H1 (cell line): ENCODE data around the gene DYNLL2. TPM values are rescaled to one million over a fixed set of nuclear protein-coding genes. Genes with fewer than 3 reads are reported as not detected.

Source experiments
- CTCF ChIA-PET: fragments of 300-600 bp; sonication (Branson Sonifier 250); formaldehyde crosslinking; loops from one replicate; lab custom pipeline; 2021; ENCODE audit not compliant: partially characterized antibody; lab: Charles Lee
- POLR2A ChIA-PET: fragments of 300-600 bp; sonication (Branson Sonifier 250); formaldehyde crosslinking; loops from one replicate; lab custom pipeline; 2021; ENCODE audit warnings: inconsistent platforms; ENCODE audit not compliant: partially characterized antibody; lab: Charles Lee
- DNase-seq, 2 experiments: peaks; one replicate each; pipeline versions ENCODE4 v3.0.0 to v3.0.0-alpha.2; 2010 to 2022; ENCODE audit warnings: low spot score in 2 of 2, low read depth in 1 of 2, mixed read lengths in 1 of 2
- FAIRE-seq: peaks from 2 replicates; lab custom pipeline; 2011; peaks lifted over from hg19 to GRCh38; lab: Jason Lieb, UNC
- H2AFZ ChIP-seq: 2 replicates; pipeline ENCODE4 v1.8.1; 2012; ENCODE audit warnings: low read length, inconsistent platforms
- H2AK5ac ChIP-seq: 2 replicates; pipeline ENCODE4 v1.6.1; 2013; ENCODE audit warnings: low read depth, low read length
- H2BK120ac ChIP-seq: replicated peaks from 2 replicates; pipeline ENCODE3; 2013; ENCODE audit warnings: low read depth, low read length, inconsistent platforms
- H2BK12ac ChIP-seq: 2 replicates; pipeline ENCODE4 v1.6.1; 2013; ENCODE audit warnings: low read depth, low read length
- H2BK15ac ChIP-seq: 2 replicates; pipeline ENCODE4 v1.6.1; 2013; ENCODE audit warnings: low read length
- H2BK20ac ChIP-seq: 2 replicates; pipeline ENCODE4 v1.6.1; 2013; ENCODE audit warnings: low read length
- H2BK5ac ChIP-seq: 2 replicates; pipeline ENCODE4 v1.6.1; 2013; ENCODE audit warnings: low read depth, low read length
- H3K14ac ChIP-seq: 2 replicates; pipeline ENCODE4 v1.6.1; 2013; ENCODE audit warnings: inconsistent platforms; ENCODE audit not compliant: insufficient read length
- H3K18ac ChIP-seq: 2 replicates; pipeline ENCODE4 v1.6.1; 2013; ENCODE audit warnings: low read length; ENCODE audit errors: extremely low read depth
- H3K23ac ChIP-seq: 2 replicates; pipeline ENCODE4 v1.6.1; 2013; ENCODE audit warnings: inconsistent platforms; ENCODE audit not compliant: insufficient read length
- H3K23me2 ChIP-seq: 2 replicates; pipeline ENCODE4 v1.6.1; 2013; ENCODE audit warnings: low read depth, low read length
- H3K27ac ChIP-seq: 2 replicates; pipeline ENCODE4 v1.6.1; 2011; ENCODE audit warnings: low read depth, low read length, inconsistent platforms
- H3K27me3 ChIP-seq, 4 experiments: replicated peaks in 1 of 4; 1 replicate in 1 of 4; 2 replicates in 3 of 4; pipeline versions ENCODE4 v1.6.1 to v1.8.1; 2011 to 2013; ENCODE audit warnings: low read length in 3 of 4, mild to moderate bottlenecking in 3 of 4, inconsistent platforms in 2 of 4, mixed read lengths in 2 of 4, moderate library complexity in 1 of 4; ENCODE audit not compliant: control insufficient read depth in 3 of 4, insufficient read depth in 3 of 4; ENCODE audit errors: extremely low read depth in 1 of 4
- H3K36me3 ChIP-seq, 4 experiments: 2 replicates each; pipeline versions ENCODE4 v1.6.1 to v1.8.1; 2011 to 2013; ENCODE audit warnings: mild to moderate bottlenecking in 4 of 4, low read length in 3 of 4, moderate library complexity in 2 of 4, control low read depth in 1 of 4, inconsistent platforms in 1 of 4; ENCODE audit not compliant: insufficient read depth in 4 of 4, control insufficient read depth in 2 of 4
- H3K4ac ChIP-seq: replicated peaks from 2 replicates; pipeline ENCODE3; 2013; ENCODE audit warnings: low read length, low read depth, mixed read lengths, inconsistent platforms; ENCODE audit not compliant: insufficient read length
- H3K4me1 ChIP-seq, 4 experiments: replicated peaks in 1 of 4; 1 replicate in 1 of 4; 2 replicates in 3 of 4; pipeline versions ENCODE4 v1.6.1 to v1.8.1; 2011 to 2013; ENCODE audit warnings: low read length in 3 of 4, inconsistent platforms in 2 of 4, mixed read lengths in 1 of 4; ENCODE audit not compliant: insufficient read depth in 4 of 4, control insufficient read depth in 3 of 4
- H3K4me2 ChIP-seq, 2 experiments: 2 replicates each; pipeline versions ENCODE4 v1.6.1 to v1.8.1; 2011 to 2013; ENCODE audit warnings: low read depth in 2 of 2, low read length in 2 of 2, control low read depth in 1 of 2, inconsistent platforms in 1 of 2, mild to moderate bottlenecking in 1 of 2; ENCODE audit not compliant: insufficient read depth in 1 of 2
- H3K4me3 ChIP-seq, 4 experiments: fragments of 200-600, 300-600 bp in 1 of 4; sonication (generic), shearing (Covaris generic), sonication (Bioruptor Twin) in 1 of 4; 2 replicates each; pipeline versions ENCODE4 v1.5.1 to v1.8.1; 2011 to 2016; ENCODE audit warnings: low read length in 4 of 4, low read depth in 3 of 4, control low read depth in 2 of 4, inconsistent platforms in 2 of 4, mild to moderate bottlenecking in 2 of 4, mixed read lengths in 1 of 4, moderate library complexity in 1 of 4; ENCODE audit not compliant: insufficient read depth in 2 of 4; ENCODE audit errors: extremely low read depth in 1 of 4
- H3K56ac ChIP-seq: replicated peaks from 2 replicates; pipeline ENCODE3; 2013; ENCODE audit warnings: low read depth, mild to moderate bottlenecking, mixed read lengths, low read length, inconsistent platforms; ENCODE audit not compliant: insufficient read length
- H3K79me1 ChIP-seq: 2 replicates; pipeline ENCODE4 v1.6.1; 2013; ENCODE audit warnings: low read depth, low read length, control low read depth
- H3K79me2 ChIP-seq, 2 experiments: 2 replicates each; pipeline versions ENCODE4 v1.6.1 to v1.8.1; 2012 to 2013; ENCODE audit warnings: low read length in 2 of 2, mild to moderate bottlenecking in 2 of 2, inconsistent platforms in 1 of 2; ENCODE audit not compliant: insufficient read depth in 2 of 2, control insufficient read depth in 1 of 2
- H3K9ac ChIP-seq, 4 experiments: replicated peaks in 1 of 4; 1 replicate in 1 of 4; 2 replicates in 3 of 4; pipeline versions ENCODE4 v1.6.1 to v1.8.1; 2011 to 2013; ENCODE audit warnings: low read depth in 3 of 4, low read length in 3 of 4, control low read depth in 2 of 4, mild to moderate bottlenecking in 2 of 4, moderate library complexity in 2 of 4, inconsistent platforms in 1 of 4; ENCODE audit errors: extremely low read depth in 1 of 4
- H3K9me3 ChIP-seq, 2 experiments: 2 replicates each; pipeline versions ENCODE4 v1.6.1 to v1.8.1; 2012 to 2013; ENCODE audit warnings: mild to moderate bottlenecking in 2 of 2, moderate library complexity in 2 of 2, control low read depth in 1 of 2, inconsistent platforms in 1 of 2, low read depth in 1 of 2, low read length in 1 of 2, mixed read lengths in 1 of 2; ENCODE audit not compliant: insufficient read depth in 2 of 2
- H4K20me1 ChIP-seq, 2 experiments: replicated peaks in 1 of 2; 2 replicates each; pipeline versions ENCODE3 to v1.8.1; 2011 to 2013; ENCODE audit warnings: inconsistent platforms in 2 of 2, low read length in 2 of 2, mild to moderate bottlenecking in 1 of 2; ENCODE audit not compliant: insufficient read depth in 2 of 2, control insufficient read depth in 1 of 2
- H4K5ac ChIP-seq: 2 replicates; pipeline ENCODE4 v1.6.1; 2013; ENCODE audit warnings: low read length, low read depth, mixed read lengths, inconsistent platforms; ENCODE audit not compliant: insufficient read length
- H4K8ac ChIP-seq: 2 replicates; pipeline ENCODE4 v1.8.0; 2013; ENCODE audit warnings: mild to moderate bottlenecking, moderate library complexity, low read length, inconsistent platforms; ENCODE audit not compliant: insufficient read depth; ENCODE audit errors: extremely low read depth
- H4K91ac ChIP-seq: replicated peaks from 2 replicates; pipeline ENCODE3; 2013; ENCODE audit warnings: low read length, mixed read lengths, inconsistent platforms; ENCODE audit not compliant: insufficient read length
- ATF3 ChIP-seq: IDR thresholded peaks from 2 replicates; pipeline ENCODE4 v1.6.1; 2011; ENCODE audit warnings: low read depth, mild to moderate bottlenecking, low read length; ENCODE audit not compliant: insufficient read depth
- CBX5 ChIP-seq: fragments of 300-800, 300-1000 bp; sonication (generic); IDR thresholded peaks from 2 replicates; pipeline ENCODE4 v1.7.1; 2016; ENCODE audit warnings: antibody characterized with exemption, low read length, low read depth
- CHD2 ChIP-seq: IDR thresholded peaks from 2 replicates; pipeline ENCODE4 v1.6.1; 2012; ENCODE audit warnings: low read length, improper control_type of control experiment
- GABPA ChIP-seq: IDR thresholded peaks from 2 replicates; pipeline ENCODE4 v1.6.1; 2011; ENCODE audit warnings: mild to moderate bottlenecking, low read length, moderate library complexity, borderline replicate concordance; ENCODE audit not compliant: insufficient read depth
- KDM5A ChIP-seq: fragments of 200-600 bp; IDR thresholded peaks from 2 replicates; pipeline ENCODE4 v1.7.1; 2012; ENCODE audit warnings: mild to moderate bottlenecking, low read length, inconsistent platforms, mixed read lengths
- MAFK ChIP-seq: IDR thresholded peaks from 2 replicates; pipeline ENCODE4 v1.6.1; 2012; ENCODE audit warnings: low read depth, mild to moderate bottlenecking, improper control_type of control experiment, low read length
- NANOG ChIP-seq: IDR thresholded peaks from 2 replicates; pipeline ENCODE4 v1.6.1; 2011; ENCODE audit warnings: low read length, low read depth, mild to moderate bottlenecking, inconsistent platforms; ENCODE audit not compliant: insufficient read depth, poor library complexity, severe bottlenecking
- PHF8 ChIP-seq: fragments of 200-600 bp; sonication (generic); conservative IDR thresholded peaks from 2 replicates; pipeline ENCODE4 v1.7.1; 2012; ENCODE audit warnings: low read depth, mild to moderate bottlenecking, inconsistent platforms, low read length, moderate library complexity
- RAD21 ChIP-seq, 2 experiments: IDR thresholded peaks in 1 of 2; conservative IDR thresholded peaks in 1 of 2; 2 replicates each; pipeline ENCODE4 v1.6.1; 2011; ENCODE audit warnings: low read depth in 2 of 2, low read length in 2 of 2, improper control_type of control experiment in 1 of 2, inconsistent platforms in 1 of 2, mild to moderate bottlenecking in 1 of 2, moderate library complexity in 1 of 2
- RXRA ChIP-seq: IDR thresholded peaks from 2 replicates; pipeline ENCODE4 v1.6.1; 2011; ENCODE audit warnings: low read depth, mild to moderate bottlenecking, low read length, moderate library complexity; ENCODE audit not compliant: insufficient read depth
- SP2 ChIP-seq: IDR thresholded peaks from 2 replicates; pipeline ENCODE4 v1.6.1; 2012; ENCODE audit warnings: mild to moderate bottlenecking, low read length, inconsistent platforms
- SUZ12 ChIP-seq: fragments of 200-600 bp; sonication (generic); IDR thresholded peaks from 2 replicates; pipeline ENCODE4 v1.6.1; 2012; ENCODE audit warnings: mild to moderate bottlenecking, inconsistent platforms, low read length, moderate library complexity, mixed read lengths
- TEAD4 ChIP-seq: IDR thresholded peaks from 2 replicates; pipeline ENCODE4 v1.6.1; 2012; ENCODE audit warnings: low read depth, low read length, inconsistent platforms, mixed read lengths
- WGBS, 2 experiments: shearing (Covaris generic) in 1 of 2; methylation state at CpG; one replicate each; pipeline versions ENCODE4 v1.1.6 to v1.1.7; 2013 to 2015; ENCODE audit warnings: low lambda C conversion rate in 2 of 2, mixed read lengths in 2 of 2, inconsistent platforms in 1 of 2, low coverage in 1 of 2, missing lambda C conversion rate in 1 of 2; ENCODE audit not compliant: insufficient replicate concordance in 2 of 2, insufficient coverage in 1 of 2, insufficient read length in 1 of 2; ENCODE audit errors: extremely low coverage in 1 of 2, missing lambda C conversion rate in 1 of 2; 5-methylcytosine and 5-hydroxymethylcytosine counted together
- polyA plus RNA-seq, 7 experiments: library from polyadenylated mRNA; depleted of rRNA in 3 of 7; stranded (reverse) in 5 of 7; unstranded in 2 of 7; fragments of >200 nt in 5 of 7; fragments of 200-250 nt in 2 of 7; gene quantifications; 1 replicate in 5 of 7; 2 replicates in 1 of 7; 4 replicates in 1 of 7; pipeline versions ENCODE4 v1.2.1 to v1.2.3, GENCODE V29; 2011 to 2013; ENCODE audit warnings: missing spikeins in 2 of 7, mixed read lengths in 2 of 7
- total RNA-seq: library from RNA; stranded (reverse); fragmentation: NEBNext Ultra II Directional; extraction: Animal tissue kit (Norgen Biotek cat#: 25700); gene quantifications from 2 replicates; pipeline ENCODE4 v1.2.1, GENCODE V29; 2021

Gene DYNLL2
- total and polyA plus RNA-seq, 2 of the 8 experiments (the other 6 are each of a cell fraction or from before 2014, with no cell fraction given) = 19.8 to 52.7 TPM

GRCh38 chr17:58113947-58114346, 30.7 kb downstream of the DYNLL2 start:
- 90% methylated on average over 4 of the region's 4 CpGs; no CpG with 5 or more reads in 1 of the 2 experiments for WGBS, 2 experiments
- FAIRE-seq (no peak), DNase-seq (no peak)
- no peaks in the 10 kb centered on the region for H3K79me1 ChIP-seq
- H4K91ac ChIP-seq = no peak overlapping the region
- H3K4me2 ChIP-seq = no peak overlapping the region
- H3K9ac ChIP-seq = no peak overlapping the region
- H3K4ac ChIP-seq = no peak overlapping the region
- no peaks in the 10 kb centered on the region for H3K27me3 ChIP-seq
- H3K14ac ChIP-seq = no peak overlapping the region
- no peak overlapping the region for H3K4me3 ChIP-seq
- no peak overlapping the region for H2BK15ac ChIP-seq
- no peaks in the 10 kb centered on the region for H3K36me3 ChIP-seq
- no peak overlapping the region for H4K5ac ChIP-seq
- no peak overlapping the region for H3K56ac ChIP-seq
- no peaks in the 10 kb centered on the region for H3K4me1 ChIP-seq
- CTCF ChIA-PET = interaction anchor here (0.7 to 8.0 kb wide), 35 partner anchors 8 to 992 kb away, joined by 3 to 73 read pairs (median 4); no protein-coding TSS in a partner anchor
- H2BK20ac ChIP-seq = no peak overlapping the region
- no peak overlapping the region for H2BK12ac ChIP-seq
- H3K23ac ChIP-seq = no peak overlapping the region
- H3K18ac ChIP-seq = no peak overlapping the region
- H3K23me2 ChIP-seq = peaks cover 5% of the 10 kb centered on the region; the same call in 1 of the 2 replicates
- no peaks in the 10 kb centered on the region for H3K79me2 ChIP-seq
- POLR2A ChIA-PET = interaction anchor here (0.7 to 1.8 kb wide), 5 partner anchors 21 to 257 kb away, joined by 3 to 6 read pairs (median 4); partner anchors contain the start of genes SRSF1 and VEZF1
- no peak overlapping the region for H2BK5ac ChIP-seq
- no peak overlapping the region for H3K27ac ChIP-seq
- H2AK5ac ChIP-seq = no peak overlapping the region
- H2AFZ ChIP-seq = no peak overlapping the region
- H3K9me3 ChIP-seq = no peaks in the 10 kb centered on the region; a peak in 1 of 4 replicates
- H4K20me1 ChIP-seq = peaks cover 0 to 4% of the 10 kb centered on the region in 2 experiments
- no peak overlapping the region for H4K8ac ChIP-seq
- H2BK120ac ChIP-seq = no peak overlapping the region
- TF ChIP-seq SP2 (no peak), RXRA (no peak), ATF3 (no peak), MAFK (no peak), CBX5 (no peak), SUZ12 (no peak), KDM5A (no peak), NANOG (no peak), CHD2 (no peak), PHF8 (no peak), GABPA (no peak), RAD21 (IDR thresholded peaks at IDR 0.05 in 1 of 2, conservative IDR thresholded peaks at IDR 0.05 in 1 of 2; ENCODE audit: low read depth in 2 of 2, low read length in 2 of 2) (no peak), TEAD4 (no peak)
